PC-9 (cell line): ENCODE data around the gene AFAP1. TPM values are rescaled to one million over a fixed set of nuclear protein-coding genes. Genes with fewer than 3 reads are reported as not detected.

Source experiments
- BruUV-seq: library from RNA; stranded (reverse); fragments of 400-500 nt; replicated peaks from 2 replicates; lab custom pipeline; 2021; lab: Mats Ljungman, UMichigan
- CTCF ChIA-PET: fragments of 300-600 bp; sonication (Branson Sonifier 250); formaldehyde crosslinking; loops from one replicate; lab custom pipeline; 2022; ENCODE audit warnings: antibody characterized with exemption; lab: Charles Lee
- POLR2A ChIA-PET: fragments of 300-600 bp; sonication (Branson Sonifier 250); formaldehyde crosslinking; loops from one replicate; lab custom pipeline; 2022; ENCODE audit warnings: antibody characterized with exemption; ENCODE audit not compliant: unreplicated experiment; lab: Charles Lee
- DNase-seq, 2 experiments: peaks; one replicate each; pipeline versions ENCODE4 v3.0.0 to v3.0.0-alpha.2; 2015 to 2022; ENCODE audit warnings: mixed read lengths in 1 of 2
- H2AFZ ChIP-seq: fragments of 200-600 bp; sonication (generic); 2 replicates; pipeline ENCODE4 v1.8.1; 2017; ENCODE audit warnings: antibody characterized with exemption
- H3F3A ChIP-seq: fragments of 200-600 bp; sonication (generic); 2 replicates; pipeline ENCODE4 v1.8.1; 2017; ENCODE audit warnings: antibody characterized with exemption, mild to moderate bottlenecking, low read depth; ENCODE audit not compliant: insufficient read depth
- H3K27ac ChIP-seq: fragments of 200-600 bp; sonication (generic); 2 replicates; pipeline ENCODE4 v1.6.1; 2016; ENCODE audit warnings: mixed run types
- H3K27me3 ChIP-seq: fragments of 200-600 bp; sonication (generic); 2 replicates; pipeline ENCODE4 v1.6.1; 2016; ENCODE audit warnings: low read depth, mixed run types; ENCODE audit not compliant: insufficient read depth
- H3K36me3 ChIP-seq: fragments of 200-600 bp; sonication (generic); 2 replicates; pipeline ENCODE4 v1.6.1; 2016; ENCODE audit warnings: low read depth, mixed run types
- H3K4me1 ChIP-seq: fragments of 200-600 bp; sonication (generic); replicated peaks from 2 replicates; pipeline ENCODE4 v1.6.1; 2016; ENCODE audit warnings: mixed run types; ENCODE audit not compliant: insufficient read depth
- H3K4me2 ChIP-seq: fragments of 200-600 bp; sonication (generic); 2 replicates; pipeline ENCODE4 v1.6.1; 2017; ENCODE audit warnings: mixed run types
- H3K4me3 ChIP-seq: fragments of 200-600 bp; sonication (generic); 2 replicates; pipeline ENCODE4 v1.6.1; 2016; ENCODE audit warnings: mixed run types
- H3K79me2 ChIP-seq: fragments of 200-600 bp; sonication (generic); 2 replicates; pipeline ENCODE4 v1.6.1; 2017; ENCODE audit warnings: low read depth, mixed run types
- H3K9me2 ChIP-seq: fragments of 200-600 bp; sonication (generic); 2 replicates; pipeline ENCODE4 v1.8.1; 2017; ENCODE audit warnings: mild to moderate bottlenecking; ENCODE audit not compliant: insufficient read depth
- H3K9me3 ChIP-seq: fragments of 200-600 bp; sonication (generic); 2 replicates; pipeline ENCODE4 v1.8.1; 2016; ENCODE audit warnings: low read depth; ENCODE audit not compliant: insufficient read depth
- H4K20me1 ChIP-seq: fragments of 200-600 bp; sonication (generic); 2 replicates; pipeline ENCODE4 v1.8.1; 2017; ENCODE audit not compliant: insufficient read depth
- CTCF ChIP-seq: fragments of 200-600 bp; sonication (generic); conservative IDR thresholded peaks from 2 replicates; pipeline ENCODE4 v1.6.1; 2017; ENCODE audit warnings: mixed run types, antibody characterized with exemption, mild to moderate bottlenecking, moderate library complexity
- EZH2 ChIP-seq: fragments of 200-600 bp; sonication (generic); IDR thresholded peaks from 2 replicates; pipeline ENCODE4 v1.8.0; 2017; ENCODE audit warnings: antibody characterized with exemption, low read depth
- intact Hi-C: fragments of 100-400 bp; cut with micrococcal nuclease; formaldehyde crosslinking; loops from one replicate; pipeline ENCODE4 v1.10.0; 2022; ENCODE audit not compliant: unreplicated experiment
- total RNA-seq: library from RNA; stranded (reverse); gene quantifications from 2 replicates; pipeline ENCODE4 v1.2.3, GENCODE V29; 2021

The AFAP1 gene
- total RNA-seq, 1 experiment from 2014 or later: 69.6 TPM

- peaks cover 26% of the 10 kb centered on the region for H3F3A ChIP-seq
- peaks cover 21% of the 10 kb centered on the region for H4K20me1 ChIP-seq
- no peak overlapping the region for H2AFZ ChIP-seq
- H3K27ac ChIP-seq: peak overlapping the region; percentile 58
- no TSS peak for BruUV-seq
- no peak for TF ChIP-seq EZH2
- no peak for TF ChIP-seq CTCF
- no peaks in the 10 kb centered on the region for H3K27me3 ChIP-seq
- ChIA-PET CTCF (no interaction called here), POLR2A (no interaction called here)
- H3K4me3 ChIP-seq: peak overlapping the region; percentile 85
- no peak for DNase-seq
- H3K4me2 ChIP-seq: peak overlapping the region; percentile 99
- H3K9me3 ChIP-seq: no peaks in the 10 kb centered on the region
- intact Hi-C loops: no loop called here
- H3K4me1 ChIP-seq: peaks cover 56% of the 10 kb centered on the region
- H3K79me2 ChIP-seq: peaks cover 75% of the 10 kb centered on the region
- H3K36me3 ChIP-seq: peaks cover 10% of the 10 kb centered on the region; the same call in 1 of the 2 replicates
- H3K9me2 ChIP-seq: no peaks in the 10 kb centered on the region
Observed at GRCh38 chr4:7937006-7937405, 2.7 kb downstream of the AFAP1 start.

- no peak for DNase-seq
- no peak overlapping the region for H3K27ac ChIP-seq
- H4K20me1 ChIP-seq: peaks cover 46% of the 10 kb centered on the region
- peaks cover 47% of the 10 kb centered on the region for H3K4me1 ChIP-seq
- POLR2A ChIA-PET: no interaction called here
- no peaks in the 10 kb centered on the region for H3K27me3 ChIP-seq
- no peak overlapping the region for H2AFZ ChIP-seq
- intact Hi-C loops: no loop called here
- CTCF ChIA-PET: interaction anchor here (0.6 kb wide), 1 partner anchor 122 kb away, joined by 5 read pairs; no protein-coding TSS in a partner anchor
- H3K4me3 ChIP-seq: no peak overlapping the region
- TF ChIP-seq EZH2 (no peak), CTCF (no peak)
- peaks cover 23% of the 10 kb centered on the region; the same call in 1 of the 2 replicates for H3F3A ChIP-seq
- H3K9me3 ChIP-seq: no peaks in the 10 kb centered on the region
- H3K9me2 ChIP-seq: no peaks in the 10 kb centered on the region
- H3K79me2 ChIP-seq: peaks cover 100% of the 10 kb centered on the region
- BruUV-seq: no TSS peak
- no peak overlapping the region for H3K4me2 ChIP-seq
- peaks cover 10% of the 10 kb centered on the region; the same call in 1 of the 2 replicates for H3K36me3 ChIP-seq
Observed at GRCh38 chr4:7933651-7934510, 5.8 kb downstream of the AFAP1 start.

GRCh38 chr4:7932287-7932686 is 7.4 kb downstream of the AFAP1 start:
- H3K27me3 ChIP-seq: no peaks in the 10 kb centered on the region
- POLR2A ChIA-PET: no interaction called here
- H3K4me2 ChIP-seq: no peak overlapping the region
- H3K27ac ChIP-seq: no peak overlapping the region
- H3K9me2 ChIP-seq: no peaks in the 10 kb centered on the region
- no peaks in the 10 kb centered on the region for H3K9me3 ChIP-seq
- intact Hi-C loops: no loop called here
- DNase-seq: no peak
- peaks cover 59% of the 10 kb centered on the region for H4K20me1 ChIP-seq
- no TSS peak for BruUV-seq
- no peak overlapping the region for H3K4me3 ChIP-seq
- H3K79me2 ChIP-seq: peaks cover 100% of the 10 kb centered on the region
- CTCF ChIA-PET: no interaction called here
- no peak overlapping the region for H2AFZ ChIP-seq
- peaks cover 17% of the 10 kb centered on the region; the same call in 1 of the 2 replicates for H3F3A ChIP-seq
- peaks cover 44% of the 10 kb centered on the region for H3K4me1 ChIP-seq
- no peak for TF ChIP-seq EZH2
- TF ChIP-seq CTCF: no peak
- peaks cover 10% of the 10 kb centered on the region; the same call in 1 of the 2 replicates for H3K36me3 ChIP-seq
